NCI-H2196 (cell line): ENCODE data around the gene ANKS1A.

Source experiments
- DNase-seq: peaks from one replicate; lab custom pipeline; 2025; ENCODE audit not compliant: unreplicated experiment; lab: John Stamatoyannopoulos, UW

Gene ANKS1A

DNA sequence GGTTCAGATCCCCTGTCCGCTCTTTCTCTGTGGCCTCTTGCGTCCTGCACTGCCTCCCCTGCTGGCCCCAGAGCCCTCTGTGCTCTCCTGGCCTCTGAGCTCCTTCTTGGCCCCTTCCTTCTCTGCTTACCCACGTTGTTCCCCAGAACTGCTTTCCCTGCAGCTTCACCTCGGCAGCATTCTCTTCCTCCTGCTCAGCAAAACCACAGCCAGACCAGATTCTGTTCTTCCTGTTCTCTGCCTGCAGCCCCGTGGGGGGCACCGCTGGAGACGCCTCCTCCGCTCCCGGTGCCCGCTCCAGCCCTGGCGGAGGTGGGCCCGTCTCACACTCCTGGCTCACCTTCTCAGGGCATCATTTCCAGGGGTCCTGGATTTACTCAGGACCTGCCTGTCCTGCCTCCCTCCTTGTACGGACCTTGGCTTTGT, 192.4 kb downstream of the ANKS1A start:
- no peak for DNase-seq

- no peak for DNase-seq
Measured at GRCh38 chr6:35082046-35082732, 193.1 kb downstream of the ANKS1A start.

GRCh38 chr6:35082733-35083403, 193.8 kb downstream of the ANKS1A start:
- no peak for DNase-seq

DNA sequence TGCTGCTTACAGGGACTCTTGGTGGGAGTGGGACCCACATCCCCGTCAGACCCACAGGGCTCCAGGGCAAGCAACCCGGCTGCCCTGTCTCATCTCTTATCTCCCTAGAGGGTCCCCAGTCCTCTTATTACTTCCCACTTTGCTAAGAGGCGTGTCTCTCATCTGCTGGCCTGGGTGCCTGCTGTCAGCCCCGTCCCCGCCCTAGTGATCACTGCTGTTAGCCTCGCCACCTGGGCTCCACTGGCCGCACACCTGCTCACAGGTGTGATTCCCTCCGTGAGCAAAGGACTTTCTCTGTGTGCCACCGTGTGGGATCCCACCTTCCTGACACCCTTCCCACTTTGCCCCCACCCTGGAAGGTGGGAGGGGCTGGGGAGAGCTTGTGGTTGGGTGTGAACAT, 194.5 kb downstream of the ANKS1A start:
- no peak for DNase-seq

GRCh38 chr6:35084041-35084491, 195.0 kb downstream of the ANKS1A start:
- DNase-seq = no peak

DNA sequence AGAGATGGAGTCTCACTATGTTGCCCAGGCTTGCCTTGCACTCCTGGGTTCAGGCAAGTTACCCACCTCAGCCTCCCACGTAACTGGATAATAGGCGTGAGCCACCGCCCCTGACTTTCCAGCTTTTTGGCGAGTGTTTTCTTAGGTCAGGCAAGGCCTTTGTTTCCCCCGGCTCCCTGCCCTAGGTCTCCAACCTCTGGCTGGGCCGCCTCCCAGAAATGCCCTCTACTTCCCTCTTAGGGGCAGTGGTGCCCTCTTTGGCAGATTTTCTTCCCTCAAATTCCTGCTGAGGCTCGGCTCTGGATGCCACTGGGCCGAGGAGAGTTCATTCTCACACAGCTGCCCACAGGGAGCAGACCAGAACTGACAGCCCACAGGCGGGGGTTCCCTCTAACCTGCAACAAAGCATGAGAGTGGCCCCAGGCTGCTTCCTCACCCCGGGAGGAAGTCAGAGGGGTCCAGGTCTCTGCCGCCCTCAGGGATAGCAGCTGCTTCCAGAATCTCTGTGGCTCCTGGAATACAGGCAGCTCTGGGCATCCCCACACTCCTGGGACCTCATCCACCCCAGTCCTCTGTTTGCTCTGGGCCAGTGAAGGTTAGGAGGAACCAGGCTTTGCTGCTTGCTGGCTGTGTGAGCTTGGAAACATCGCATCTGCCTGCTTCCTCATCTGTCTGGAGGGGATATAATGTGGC, 195.6 kb downstream of the ANKS1A start:
- no peak for DNase-seq

DNA sequence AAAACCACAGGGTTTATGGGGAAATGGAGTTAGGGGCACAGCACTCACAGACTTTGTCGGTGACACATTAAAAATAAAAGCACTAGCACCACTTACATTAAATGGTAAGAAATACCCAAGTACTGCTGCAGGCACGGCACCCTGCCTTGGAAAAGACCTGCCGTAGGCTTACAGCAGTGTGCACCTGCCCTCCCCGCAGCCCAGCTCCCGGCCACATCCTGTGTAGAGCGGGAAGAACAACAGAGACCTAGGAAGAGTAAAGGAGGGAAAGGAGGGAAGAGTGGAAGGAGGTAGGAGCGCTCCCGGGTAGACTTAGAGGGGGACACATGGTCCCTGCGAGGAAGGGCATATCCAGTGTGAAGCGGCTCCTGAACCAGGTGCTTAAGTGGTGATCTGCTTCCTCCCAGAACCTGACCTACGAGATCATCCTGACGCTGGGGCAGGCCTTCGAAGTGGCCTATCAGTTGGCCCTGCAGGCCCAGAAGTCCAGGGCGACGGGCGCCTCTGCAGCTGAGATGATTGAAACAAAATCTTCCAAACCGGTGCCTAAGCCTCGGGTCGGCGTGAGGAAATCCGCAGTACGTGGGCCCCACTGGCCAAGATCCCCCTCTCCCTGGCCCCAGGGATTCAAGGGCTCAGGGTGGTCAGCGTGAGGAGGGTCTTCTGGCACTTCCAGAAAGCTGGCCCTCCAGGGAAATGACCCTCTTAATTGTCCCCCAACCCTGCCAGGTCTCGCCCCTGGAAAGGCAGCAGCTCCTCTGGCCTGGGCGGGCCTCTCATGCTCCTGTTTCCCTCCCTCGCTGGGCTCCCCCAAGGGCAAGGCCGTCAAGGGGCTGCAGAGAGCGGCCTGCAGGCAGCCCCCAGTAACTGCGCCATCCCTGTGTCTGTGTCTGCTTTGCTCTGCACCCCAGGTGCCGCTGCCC, 196.6 kb downstream of the ANKS1A start:
- DNase-seq = no peak

GRCh38 chr6:35086282-35086632, 197.2 kb downstream of the ANKS1A start:
- no peak for DNase-seq

- no peak for DNase-seq
Measured at GRCh38 chr6:35086636-35087360, 197.7 kb downstream of the ANKS1A start.

DNA sequence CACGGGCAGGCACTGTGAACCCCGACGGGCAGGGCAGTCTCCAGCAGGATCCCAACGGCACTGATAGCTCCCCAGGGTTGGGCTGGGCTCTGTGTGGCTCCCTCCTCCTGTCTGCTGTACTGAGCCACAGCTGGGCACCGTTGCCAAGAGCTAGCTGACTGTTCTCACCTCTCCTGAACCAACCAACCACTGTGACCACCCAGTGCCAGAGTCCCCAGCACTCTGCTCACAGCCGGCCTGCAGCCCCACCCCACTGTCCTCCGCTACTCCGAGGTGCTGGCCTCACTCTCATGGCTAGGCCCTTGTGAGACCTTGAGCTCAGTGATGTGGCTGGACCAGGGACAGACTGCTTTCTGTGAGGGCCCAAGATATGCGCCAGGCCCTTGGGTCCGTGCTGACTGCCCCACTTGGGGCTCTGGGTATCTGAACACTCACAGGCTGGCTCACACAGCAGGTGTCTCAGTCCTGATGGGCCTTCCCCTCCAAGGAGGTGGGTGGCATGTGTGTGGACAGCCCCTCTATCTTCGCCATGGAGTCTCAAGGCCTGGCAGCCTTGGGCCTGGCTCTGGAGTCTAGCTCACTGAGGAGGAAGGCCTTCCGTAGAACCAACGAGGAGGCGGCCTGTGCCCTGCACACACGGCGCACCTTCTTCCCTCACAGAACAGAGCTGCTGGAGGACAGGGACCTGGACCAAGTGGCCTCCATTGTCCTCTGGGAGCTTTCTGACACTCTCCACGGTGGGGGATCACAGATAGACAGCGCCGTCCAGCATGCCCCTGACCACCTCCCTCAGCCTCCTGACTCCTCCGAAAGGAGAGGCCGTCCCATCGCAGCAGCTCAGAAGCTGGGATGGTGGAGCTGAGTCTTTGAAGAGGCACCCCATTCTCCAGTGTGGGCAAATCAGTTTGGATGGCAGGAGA, 198.6 kb downstream of the ANKS1A start:
- DNase-seq = no peak

DNA sequence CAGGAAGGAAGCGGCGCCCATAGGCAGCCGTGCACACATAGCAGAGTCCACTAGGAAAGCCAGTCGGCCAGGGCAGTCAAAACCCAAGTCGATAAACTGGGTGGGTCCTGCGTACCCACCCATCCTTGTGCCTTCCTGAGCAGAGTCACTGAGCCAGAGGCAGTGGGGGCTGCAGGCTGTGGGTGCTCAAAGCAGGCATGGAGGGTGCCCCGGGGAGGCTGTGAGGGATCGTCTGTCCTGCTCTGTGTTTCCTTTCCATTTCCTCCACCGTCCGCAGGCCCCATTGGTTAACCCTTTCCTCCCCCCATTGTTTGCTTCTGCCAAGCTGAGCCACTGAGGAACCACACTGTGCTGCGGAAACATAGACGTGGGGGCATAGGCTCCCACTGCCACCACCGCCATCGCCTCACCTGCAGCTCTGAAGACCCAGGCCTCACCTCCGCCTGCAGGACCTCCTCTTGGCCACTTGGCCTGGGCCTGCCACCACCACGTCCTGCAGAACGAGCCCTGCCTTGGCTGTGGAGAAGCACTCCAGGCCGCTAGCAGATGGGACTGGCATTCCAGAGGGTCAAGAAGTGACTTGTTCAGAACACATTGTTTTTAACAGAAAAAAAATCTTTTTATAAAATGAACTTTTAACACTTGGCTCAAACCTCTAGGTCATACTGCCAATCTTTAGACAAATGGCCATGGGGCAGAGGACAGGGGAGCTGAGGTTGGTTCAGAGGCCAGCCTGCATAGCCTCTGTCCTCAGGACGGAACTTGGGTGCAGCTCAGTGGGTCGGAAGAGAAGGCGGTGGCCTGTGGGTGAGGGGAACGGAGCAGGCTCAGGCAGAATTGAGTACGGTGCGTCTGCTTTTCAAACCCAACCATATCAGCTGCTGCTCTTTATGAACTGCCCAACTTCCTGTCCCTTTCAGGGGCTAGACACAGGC, 199.5 kb downstream of the ANKS1A start:
- no peak for DNase-seq

GRCh38 chr6:35089216-35089934, 200.3 kb downstream of the ANKS1A start:
- DNase-seq = no peak

GRCh38 chr6:35089935-35090505, 201.0 kb downstream of the ANKS1A start:
- DNase-seq = no peak

DNA sequence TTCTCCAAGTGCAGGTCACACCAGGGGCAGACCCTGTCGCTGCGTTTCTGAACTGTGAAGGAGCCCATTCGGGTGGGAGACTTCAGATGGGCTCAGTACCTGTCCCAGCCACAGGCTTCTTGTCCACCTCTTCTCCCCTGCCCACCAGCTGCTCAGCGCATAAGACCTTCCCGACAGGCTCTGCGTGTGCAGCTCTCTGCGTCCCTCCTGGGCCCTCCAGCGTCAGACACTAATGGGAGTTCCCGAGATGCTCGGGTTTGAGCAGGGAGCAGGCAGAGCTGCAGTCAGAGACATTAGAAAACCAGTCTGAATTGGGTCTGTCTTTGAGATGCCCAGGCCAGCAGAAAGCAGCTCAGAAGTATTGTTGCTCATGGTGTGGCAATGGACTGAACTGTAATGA, 201.7 kb downstream of the ANKS1A start:
- DNase-seq = no peak

DNA sequence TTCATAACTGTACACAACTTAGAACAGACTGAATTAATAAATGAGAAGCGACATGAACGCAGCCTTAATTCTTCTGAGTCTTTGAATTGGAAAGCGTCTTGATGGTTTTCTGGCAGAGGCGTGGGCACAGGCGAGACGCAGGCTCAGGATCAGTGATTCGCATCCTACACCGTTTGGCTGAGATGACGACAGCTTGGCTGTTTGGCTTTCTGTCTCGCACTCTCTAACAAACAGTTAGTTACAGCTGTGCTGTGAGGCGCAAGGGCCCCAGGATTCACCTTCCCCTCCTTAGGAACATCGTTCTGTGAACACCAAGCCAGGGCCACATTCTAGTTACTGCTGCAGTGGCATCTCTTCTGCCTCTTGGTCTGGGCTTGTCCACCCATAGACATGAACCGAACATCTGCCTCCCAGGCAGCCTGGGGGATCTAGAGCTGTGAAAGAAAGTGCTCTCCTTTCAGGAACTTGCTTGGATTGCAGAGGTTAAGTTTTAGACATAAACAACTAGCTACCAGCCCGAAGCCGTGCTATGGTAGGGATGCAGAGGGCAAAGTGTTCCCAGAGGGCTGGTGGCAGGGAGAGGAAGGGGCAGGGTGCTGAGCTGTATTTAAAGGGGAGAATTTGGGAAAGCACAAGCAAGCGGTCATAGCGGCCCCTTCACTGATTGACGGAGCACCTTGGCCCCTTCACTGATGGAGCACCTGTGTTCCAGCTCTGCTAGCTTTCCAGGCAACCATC, 202.5 kb downstream of the ANKS1A start:
- no peak for DNase-seq

GRCh38 chr6:35092362-35093117, 203.5 kb downstream of the ANKS1A start:
- no peak for DNase-seq
